Upper lobe of left lung (tissue), 6 donors: ENCODE measurements around the gene RAB27B. TPM values are rescaled to one million over a fixed set of nuclear protein-coding genes. Genes with fewer than 3 reads are reported as not detected.
A peak's percentile ranks its signal among the peaks of the same experiment; 100 is the strongest.

ENCODE experiments used
- ATAC-seq, 2 donors: fragments of 200-7000 bp; cut with Tn5 transposase; one replicate each; pipeline ENCODE4 v1.9.1; 2022; ENCODE audit warnings: mild to moderate bottlenecking in 2 of 2, moderate library complexity in 2 of 2; ENCODE audit not compliant: low FRiP score in 2 of 2
- DNase-seq, 2 donors: peaks; one replicate each; pipeline ENCODE4 v3.0.0-alpha.2; 2019 to 2020
- H3K27ac ChIP-seq, 4 donors: fragments of 200-600 bp; sonication (generic); one replicate each; pipeline ENCODE4 v1.5.1; 2016 to 2019
- H3K27me3 ChIP-seq, 4 donors: fragments of 200-600 bp; sonication (generic); one replicate each; pipeline ENCODE4 v1.5.1; 2017 to 2019
- H3K36me3 ChIP-seq, 4 donors: fragments of 200-600 bp; sonication (generic); one replicate each; pipeline ENCODE4 v1.5.1; 2016 to 2019
- H3K4me1 ChIP-seq, 4 donors: fragments of 200-600 bp; sonication (generic); one replicate each; pipeline ENCODE4 v1.5.1; 2018 to 2019
- H3K4me3 ChIP-seq, 4 donors: fragments of 200-600 bp; sonication (generic); one replicate each; pipeline ENCODE4 v1.5.1; 2017 to 2019; ENCODE audit warnings: mild to moderate bottlenecking in 2 of 4, moderate library complexity in 1 of 4
- H3K9me3 ChIP-seq, 4 donors: fragments of 200-600 bp; sonication (generic); one replicate each; pipeline ENCODE4 v1.5.1; 2018 to 2019
- EP300 ChIP-seq, 4 donors: sonication (generic); formaldehyde crosslinking; IDR thresholded peaks; one replicate each; pipeline ENCODE4 v1.5.1; 2017; ENCODE audit warnings: antibody characterized with exemption in 4 of 4, control low read depth in 2 of 4
- POLR2A ChIP-seq, 4 donors: fragments of 450-650 bp; IDR thresholded peaks; one replicate each; pipeline ENCODE4 v1.5.1; 2016 to 2017; ENCODE audit warnings: antibody characterized with exemption in 4 of 4, mild to moderate bottlenecking in 2 of 4
- POLR2AphosphoS5 ChIP-seq, 2 donors: sonication (generic); formaldehyde crosslinking; IDR thresholded peaks; one replicate each; pipeline ENCODE4 v1.5.1; 2017; ENCODE audit warnings: antibody characterized with exemption in 2 of 2
- WGBS, 2 donors: methylation state at CpG; one replicate each; pipeline ENCODE4 v1.1.5; 2017 to 2018; 5-methylcytosine and 5-hydroxymethylcytosine counted together
- total RNA-seq, 6 donors: library from RNA; depleted of rRNA in 4 of 6; stranded (reverse); fragments of >200 nt in 4 of 6; gene quantifications; one replicate each; pipeline versions ENCODE4 v1.1.0 to v1.2.1, GENCODE V29; 2016 to 2021
- TF ChIP-seq, protein P1 (sequence below), 6 experiments: fragments of 450-650 bp in 4 of 6; fragments of 200-600 bp in 2 of 6; sonication (generic) in 2 of 6; IDR thresholded peaks; one replicate each; pipeline ENCODE4 v1.5.1; 2016 to 2019; ENCODE audit warnings: antibody characterized with exemption in 6 of 6
- donor health status: DM: no; HTN: no; CAD: no; lungs with moderate emphysema.
- donor health status: DM: no; HTN: yes; CAD: no; lungs with severe emphysema.

RAB27B gene
- total RNA-seq, 6 donors from 2014 or later, result 4.2 to 28.1 (median 17.1) TPM

DNA sequence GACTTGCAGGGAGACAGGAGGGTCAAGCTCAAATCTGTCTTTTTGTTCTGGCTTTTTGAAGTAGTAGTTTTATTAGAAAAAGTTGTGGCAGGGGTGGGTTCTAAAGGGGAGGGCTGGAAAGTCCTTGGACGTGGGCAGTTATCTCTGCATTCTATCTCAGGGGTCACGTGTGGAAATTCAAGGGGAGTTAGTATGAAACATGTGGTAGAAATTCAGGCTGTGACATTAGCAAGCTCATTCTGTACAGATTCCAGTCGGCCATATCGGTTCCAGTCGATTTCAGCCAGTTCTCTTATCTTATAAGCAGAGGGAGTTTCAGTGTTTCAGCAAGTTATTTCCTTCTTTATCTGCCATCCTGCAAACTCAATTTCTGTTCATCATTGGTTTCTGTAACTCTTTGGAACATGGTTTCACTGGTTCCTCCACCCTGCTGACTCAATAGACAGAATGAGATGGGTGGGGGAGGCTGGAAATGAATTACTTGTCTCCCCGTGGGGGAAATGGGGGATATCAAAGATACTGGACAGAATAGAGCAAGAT, 53.0 kb downstream of the RAB27B start:
- H3K36me3 ChIP-seq, result no peaks in the 10 kb centered on the region
- no peaks in the 10 kb centered on the region for H3K27me3 ChIP-seq
- TF ChIP-seq EP300 (IDR thresholded peaks at IDR 0.05) (no peak), POLR2A (IDR thresholded peaks at IDR 0.05) (no peak), POLR2AphosphoS5 (IDR thresholded peaks at IDR 0.05) (no peak)
- TF ChIP-seq, protein P1, sequence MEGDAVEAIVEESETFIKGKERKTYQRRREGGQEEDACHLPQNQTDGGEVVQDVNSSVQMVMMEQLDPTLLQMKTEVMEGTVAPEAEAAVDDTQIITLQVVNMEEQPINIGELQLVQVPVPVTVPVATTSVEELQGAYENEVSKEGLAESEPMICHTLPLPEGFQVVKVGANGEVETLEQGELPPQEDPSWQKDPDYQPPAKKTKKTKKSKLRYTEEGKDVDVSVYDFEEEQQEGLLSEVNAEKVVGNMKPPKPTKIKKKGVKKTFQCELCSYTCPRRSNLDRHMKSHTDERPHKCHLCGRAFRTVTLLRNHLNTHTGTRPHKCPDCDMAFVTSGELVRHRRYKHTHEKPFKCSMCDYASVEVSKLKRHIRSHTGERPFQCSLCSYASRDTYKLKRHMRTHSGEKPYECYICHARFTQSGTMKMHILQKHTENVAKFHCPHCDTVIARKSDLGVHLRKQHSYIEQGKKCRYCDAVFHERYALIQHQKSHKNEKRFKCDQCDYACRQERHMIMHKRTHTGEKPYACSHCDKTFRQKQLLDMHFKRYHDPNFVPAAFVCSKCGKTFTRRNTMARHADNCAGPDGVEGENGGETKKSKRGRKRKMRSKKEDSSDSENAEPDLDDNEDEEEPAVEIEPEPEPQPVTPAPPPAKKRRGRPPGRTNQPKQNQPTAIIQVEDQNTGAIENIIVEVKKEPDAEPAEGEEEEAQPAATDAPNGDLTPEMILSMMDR (IDR thresholded peaks at IDR 0.05), result no peak
- ATAC-seq (peak in 1 of 2 donors; percentile 66), DNase-seq (no peak)
- peaks cover 0 to 3% (median 0%) of the 10 kb centered on the region in 4 donors for H3K4me1 ChIP-seq
- WGBS, 2 donors, result 89 to 91% methylated on average over 6 of the region's 6 CpGs
- H3K9me3 ChIP-seq, result no peaks in the 10 kb centered on the region
- no peak overlapping the region for H3K4me3 ChIP-seq
- H3K27ac ChIP-seq, result no peak overlapping the region

DNA sequence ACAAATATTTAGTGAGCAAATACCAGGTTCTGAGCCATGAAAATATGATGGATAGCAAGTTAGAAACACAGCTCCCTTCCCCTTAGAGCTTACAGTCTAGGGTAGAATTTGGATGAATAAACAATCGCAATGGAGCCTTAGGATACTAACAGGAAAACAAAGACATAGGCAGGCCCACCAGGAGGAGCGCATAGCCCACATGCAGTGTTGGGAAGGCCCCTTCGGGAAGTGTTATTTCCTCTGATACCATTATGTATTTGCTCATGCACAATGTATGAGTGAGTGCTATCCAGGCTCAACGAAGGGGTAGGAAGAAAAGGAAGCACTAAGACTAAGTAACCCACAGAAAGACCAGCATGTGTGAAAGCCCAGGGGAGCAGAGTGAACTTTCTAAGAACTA, 54.0 kb downstream of the RAB27B start:
- Histone ChIP-seq H3K4me1 (peaks cover 0 to 3% (median 0%) of the 10 kb centered on the region in 4 donors), H3K27me3 (no peaks in the 10 kb centered on the region), H3K4me3 (no peak overlapping the region), H3K9me3 (no peaks in the 10 kb centered on the region), H3K27ac (no peak overlapping the region), H3K36me3 (no peaks in the 10 kb centered on the region)
- TF ChIP-seq, protein P1 (IDR thresholded peaks at IDR 0.05), result no peak
- TF ChIP-seq EP300 (IDR thresholded peaks at IDR 0.05) (no peak), POLR2A (IDR thresholded peaks at IDR 0.05) (no peak), POLR2AphosphoS5 (IDR thresholded peaks at IDR 0.05) (no peak)
- no peak for ATAC-seq
- DNase-seq, result no peak
- 56 to 66% methylated on average over 4 of the region's 4 CpGs for WGBS, 2 donors

DNA sequence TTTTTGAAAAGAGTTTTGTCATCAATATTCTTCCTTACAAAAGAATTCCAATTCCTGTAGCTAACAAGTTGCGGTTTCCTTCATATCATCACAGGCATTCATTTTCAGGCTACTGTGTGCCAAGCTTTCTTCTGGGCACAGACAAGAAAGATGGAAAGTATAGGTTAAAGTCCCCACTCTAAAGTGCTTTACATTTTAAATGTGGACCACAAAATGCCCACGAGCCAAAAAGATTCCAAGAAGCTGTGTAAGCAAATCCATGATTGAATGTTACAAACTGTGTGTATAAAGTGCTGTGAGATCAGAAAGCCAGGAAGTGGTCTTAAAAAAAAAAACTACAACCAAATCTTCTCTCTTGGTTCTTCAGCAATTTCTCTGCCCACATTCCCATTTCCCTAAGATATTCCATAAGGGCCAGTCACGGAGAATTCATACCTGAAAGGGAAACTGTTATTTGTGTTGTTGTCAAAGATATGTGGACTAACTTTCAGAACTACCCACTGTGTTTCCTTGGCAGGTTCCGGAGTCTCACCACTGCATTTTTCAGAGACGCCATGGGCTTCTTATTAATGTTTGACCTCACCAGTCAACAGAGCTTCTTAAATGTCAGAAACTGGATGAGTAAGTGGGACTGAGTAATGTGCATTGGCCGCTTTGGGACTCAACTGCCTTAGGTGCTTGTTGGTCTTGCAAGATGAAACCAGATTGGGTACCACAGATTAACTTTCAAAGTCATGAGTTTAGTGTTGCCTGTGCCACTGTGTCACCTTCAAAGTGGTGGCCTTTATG, 55.7 kb downstream of the RAB27B start:
- Histone ChIP-seq H3K9me3 (no peaks in the 10 kb centered on the region), H3K4me3 (no peak overlapping the region)

DNA sequence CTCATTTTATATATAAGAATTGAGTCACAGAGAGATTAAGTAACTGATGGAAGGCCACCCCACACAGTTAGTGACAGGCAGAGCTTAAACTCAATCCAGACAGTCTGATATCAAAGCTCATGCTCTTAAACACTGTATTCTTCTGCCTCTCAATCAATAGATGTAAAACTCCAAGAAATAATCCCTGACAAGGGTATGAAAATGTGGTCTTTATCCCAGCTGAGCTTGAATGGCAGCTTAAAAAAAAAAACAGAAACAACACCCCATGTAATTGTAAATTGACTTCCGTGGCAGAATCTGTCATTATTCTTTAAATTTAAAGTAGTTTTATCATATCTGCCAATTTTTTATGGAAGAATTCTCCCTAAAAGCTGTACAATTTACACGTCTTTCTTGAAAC, 60.1 kb downstream of the RAB27B start:
- 89 to 93% methylated on average over 2 of the region's 2 CpGs for WGBS, 2 donors
- Histone ChIP-seq H3K27ac (no peak overlapping the region), H3K27me3 (no peaks in the 10 kb centered on the region), H3K9me3 (no peaks in the 10 kb centered on the region), H3K4me3 (no peak overlapping the region), H3K36me3 (no peaks in the 10 kb centered on the region), H3K4me1 (no peaks in the 10 kb centered on the region)
- no peak for ATAC-seq
- TF ChIP-seq, protein P1 (IDR thresholded peaks at IDR 0.05), result no peak
- TF ChIP-seq EP300 (IDR thresholded peaks at IDR 0.05), result no peak
- DNase-seq, result no peak

More for the DNA sequence above, 55.7 kb downstream of the RAB27B start:
- Histone ChIP-seq H3K27ac (no peak overlapping the region), H3K27me3 (no peaks in the 10 kb centered on the region), H3K4me1 (no peaks in the 10 kb centered on the region), H3K36me3 (no peaks in the 10 kb centered on the region)
- 83 to 84% methylated on average over 6 of the region's 6 CpGs for WGBS, 2 donors
- DNase-seq, result no peak
- ATAC-seq, result no peak
- no peak for TF ChIP-seq POLR2A (IDR thresholded peaks at IDR 0.05)
- no peak for TF ChIP-seq POLR2AphosphoS5 (IDR thresholded peaks at IDR 0.05)
- no peak for TF ChIP-seq EP300 (IDR thresholded peaks at IDR 0.05)
- TF ChIP-seq, protein P1 (IDR thresholded peaks at IDR 0.05), result no peak
